LNCaP clone FGC (cell line): ENCODE results near the gene ZPR1.
"Not testable (repeated sequence)": the region's sequence is repeated elsewhere in the genome, so short reads cannot be mapped to it uniquely, and the experiment has no call there.

ENCODE experiments used
- DNase-seq: peaks from one replicate; pipeline ENCODE4 v3.0.0-alpha.2; 2011; ENCODE audit warnings: low read depth
- H3K4me3 ChIP-seq: 2 replicates; pipeline ENCODE4 v1.5.1; 2011; ENCODE audit warnings: mild to moderate bottlenecking, low read depth, low read length, control low read depth
- CTCF ChIP-seq: IDR thresholded peaks from 2 replicates; pipeline ENCODE4 v1.5.1; 2012; ENCODE audit warnings: mild to moderate bottlenecking; ENCODE audit not compliant: control insufficient read depth, insufficient read depth; ENCODE audit errors: extremely low read depth

The ZPR1 gene

GRCh38 chr11:116808262-116809175 lies 20.7 kb upstream of the ZPR1 start:
- no peak for TF ChIP-seq CTCF
- DNase-seq = peak; percentile 85
- H3K4me3 ChIP-seq = no peak overlapping the region

- no peak for DNase-seq
- H3K4me3 ChIP-seq = no peak overlapping the region
- no peak for TF ChIP-seq CTCF
These were observed 19.9 kb upstream of the ZPR1 start for GRCh38 chr11:116807601-116808261.

GRCh38 chr11:116804001-116804400 lies 16.2 kb upstream of the ZPR1 start:
- DNase-seq = no peak
- TF ChIP-seq CTCF = no peak
- H3K4me3 ChIP-seq = no peak overlapping the region

GRCh38 chr11:116801662-116802061 lies 13.8 kb upstream of the ZPR1 start:
- DNase-seq, H3K4me3 ChIP-seq: not testable (repeated sequence)

- DNase-seq = no peak
- TF ChIP-seq CTCF = no peak
- no peak overlapping the region for H3K4me3 ChIP-seq
These were observed 12.8 kb upstream of the ZPR1 start for GRCh38 chr11:116800610-116801009.

- no peak for TF ChIP-seq CTCF
- H3K4me3 ChIP-seq = no peak overlapping the region
- DNase-seq = no peak
These were observed 10.5 kb upstream of the ZPR1 start for GRCh38 chr11:116798368-116798767.

GRCh38 chr11:116797816-116798215 lies 10.0 kb upstream of the ZPR1 start:
- no peak for TF ChIP-seq CTCF
- DNase-seq = no peak
- H3K4me3 ChIP-seq = no peak overlapping the region
